22Rv1 (cell line): ENCODE measurements around the gene CORIN.
"Not testable (repeated sequence)": the region's sequence is repeated elsewhere in the genome, so short reads cannot be mapped to it uniquely, and the experiment has no call there.

ENCODE experiments used
- ZFX ChIP-seq: fragments of 450-650 bp; IDR thresholded peaks from 2 replicates; pipeline ENCODE4 v1.6.1; 2017; ENCODE audit warnings: antibody characterized with exemption, borderline replicate concordance
- TF ChIP-seq, protein P1 (sequence below): fragments of 450-650 bp; IDR thresholded peaks from 2 replicates; pipeline ENCODE4 v1.5.1; 2017; ENCODE audit warnings: mild to moderate bottlenecking

DNA sequence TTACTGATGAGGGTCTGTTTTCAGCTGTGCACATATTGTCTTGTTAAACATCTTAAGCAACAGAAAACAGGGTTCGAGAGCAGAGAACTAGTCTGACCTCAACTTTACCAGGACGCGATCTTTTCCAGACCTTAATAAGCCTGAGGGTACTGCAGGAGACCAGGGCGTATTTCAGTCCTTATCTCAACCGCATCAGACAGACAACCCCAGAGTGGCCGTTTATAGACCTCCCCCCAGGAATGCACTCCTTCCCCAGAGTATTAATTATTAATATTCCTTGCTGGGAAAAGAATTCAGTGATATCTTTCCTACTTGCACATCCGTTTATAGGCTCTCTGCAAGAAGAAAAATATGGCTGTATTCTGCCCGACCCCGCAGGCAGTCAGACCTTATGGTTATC, 84.6 kb downstream of the CORIN start:
- TF ChIP-seq, protein P1, sequence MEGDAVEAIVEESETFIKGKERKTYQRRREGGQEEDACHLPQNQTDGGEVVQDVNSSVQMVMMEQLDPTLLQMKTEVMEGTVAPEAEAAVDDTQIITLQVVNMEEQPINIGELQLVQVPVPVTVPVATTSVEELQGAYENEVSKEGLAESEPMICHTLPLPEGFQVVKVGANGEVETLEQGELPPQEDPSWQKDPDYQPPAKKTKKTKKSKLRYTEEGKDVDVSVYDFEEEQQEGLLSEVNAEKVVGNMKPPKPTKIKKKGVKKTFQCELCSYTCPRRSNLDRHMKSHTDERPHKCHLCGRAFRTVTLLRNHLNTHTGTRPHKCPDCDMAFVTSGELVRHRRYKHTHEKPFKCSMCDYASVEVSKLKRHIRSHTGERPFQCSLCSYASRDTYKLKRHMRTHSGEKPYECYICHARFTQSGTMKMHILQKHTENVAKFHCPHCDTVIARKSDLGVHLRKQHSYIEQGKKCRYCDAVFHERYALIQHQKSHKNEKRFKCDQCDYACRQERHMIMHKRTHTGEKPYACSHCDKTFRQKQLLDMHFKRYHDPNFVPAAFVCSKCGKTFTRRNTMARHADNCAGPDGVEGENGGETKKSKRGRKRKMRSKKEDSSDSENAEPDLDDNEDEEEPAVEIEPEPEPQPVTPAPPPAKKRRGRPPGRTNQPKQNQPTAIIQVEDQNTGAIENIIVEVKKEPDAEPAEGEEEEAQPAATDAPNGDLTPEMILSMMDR, result not testable (repeated sequence)
- TF ChIP-seq ZFX, result not testable (repeated sequence)
